OCI-LY7 (cell line): ENCODE measurements around the gene FAM13A.

Experiments used
- CTCF ChIP-seq: fragments of 200-600 bp; sonication (generic); conservative IDR thresholded peaks from 2 replicates; pipeline ENCODE4 v1.5.1; 2014; ENCODE audit warnings: mild to moderate bottlenecking, antibody characterized with exemption, low read length, moderate library complexity, mixed read lengths
- EZH2phosphoT487 ChIP-seq: fragments of 200-600 bp; sonication (generic); IDR thresholded peaks from 2 replicates; pipeline ENCODE4 v1.6.1; 2018; ENCODE audit warnings: low read depth, borderline replicate concordance, mild to moderate bottlenecking, mixed run types, antibody characterized with exemption, low read length, moderate library complexity, mixed read lengths

- no peak for TF ChIP-seq CTCF
- TF ChIP-seq EZH2phosphoT487 = no peak
These were observed 30.4 kb downstream of the FAM13A start for GRCh38 chr4:89026542-89026941.
